Endothelial cell of umbilical vein (primary cell): Measurements from ENCODE around the gene AGR2. TPM values are rescaled to one million over a fixed set of nuclear protein-coding genes. Genes with fewer than 3 reads are reported as not detected.

Source experiments
- BruUV-seq: library from RNA; stranded (reverse); fragments of 400-500 nt; replicated peaks from 2 replicates; lab custom pipeline; 2021; lab: Mats Ljungman, UMichigan
- CTCF ChIA-PET: fragments of 300-600, 350-600 bp; sonication (Branson Sonifier 250); formaldehyde crosslinking; loops from one replicate; lab custom pipeline; 2021; ENCODE audit warnings: antibody characterized with exemption, inconsistent platforms; lab: Charles Lee
- POLR2A ChIA-PET: fragments of 300-600, 350-600 bp; sonication (Branson Sonifier 250); formaldehyde crosslinking; loops from one replicate; lab custom pipeline; 2021; ENCODE audit warnings: antibody characterized with exemption, inconsistent platforms; lab: Charles Lee
- DNase-seq: peaks from one replicate; pipeline ENCODE4 v3.0.0-alpha.2; 2011; ENCODE audit warnings: low read depth, low spot score
- FAIRE-seq: peaks from 2 replicates; lab custom pipeline; 2011; peaks lifted over from hg19 to GRCh38; lab: Jason Lieb, UNC
- H2AFZ ChIP-seq: 2 replicates; pipeline ENCODE4 v1.6.0; 2012; ENCODE audit warnings: low read depth, low read length, control low read depth, inconsistent platforms
- H3K27ac ChIP-seq: 2 replicates; pipeline ENCODE4 v1.5.1; 2011; ENCODE audit warnings: low read depth, mild to moderate bottlenecking, control low read depth, low read length, moderate library complexity; ENCODE audit not compliant: insufficient read depth
- H3K27me3 ChIP-seq, 2 experiments: 2 replicates each; pipeline versions ENCODE4 v1.6.0 to v1.6.1; 2011; ENCODE audit warnings: low read length in 2 of 2, mixed read lengths in 1 of 2; ENCODE audit not compliant: control insufficient read depth in 2 of 2, insufficient read depth in 2 of 2
- H3K36me3 ChIP-seq, 2 experiments: 2 replicates in 1 of 2; 3 replicates in 1 of 2; pipeline ENCODE4 v1.5.1; 2011; ENCODE audit warnings: low read length in 2 of 2, mild to moderate bottlenecking in 1 of 2, moderate library complexity in 1 of 2; ENCODE audit not compliant: control insufficient read depth in 2 of 2, insufficient read depth in 2 of 2; ENCODE audit errors: extremely low read depth in 1 of 2
- H3K4me1 ChIP-seq: 3 replicates; pipeline ENCODE4 v1.5.1; 2011; ENCODE audit warnings: mild to moderate bottlenecking, low read length; ENCODE audit not compliant: control insufficient read depth, insufficient read depth; ENCODE audit errors: extremely low read depth
- H3K4me2 ChIP-seq: 2 replicates; pipeline ENCODE4 v1.6.1; 2011; ENCODE audit warnings: low read length, control low read depth, mixed read lengths; ENCODE audit not compliant: insufficient read depth
- H3K4me3 ChIP-seq, 3 experiments: fragments of 200-600 bp in 1 of 3; sonication (generic), shearing (Covaris generic) in 1 of 3; replicated peaks in 1 of 3; 2 replicates each; pipeline ENCODE4 v1.5.1; 2011 to 2016; ENCODE audit warnings: control low read depth in 3 of 3, low read length in 3 of 3, mild to moderate bottlenecking in 2 of 3, inconsistent platforms in 1 of 3, low read depth in 1 of 3, moderate library complexity in 1 of 3; ENCODE audit not compliant: insufficient read depth in 1 of 3
- H3K79me2 ChIP-seq: 2 replicates; pipeline ENCODE4 v1.6.0; 2012; ENCODE audit warnings: low read length, inconsistent platforms; ENCODE audit not compliant: control insufficient read depth, insufficient read depth
- H3K9ac ChIP-seq: replicated peaks from 2 replicates; pipeline ENCODE3; 2011; ENCODE audit warnings: low read length, control low read depth; ENCODE audit not compliant: insufficient read depth; ENCODE audit errors: extremely low read depth
- H3K9me1 ChIP-seq: replicated peaks from 3 replicates; pipeline ENCODE4 v1.6.0; 2011; ENCODE audit warnings: mild to moderate bottlenecking, low read length; ENCODE audit not compliant: control insufficient read depth, insufficient read depth; ENCODE audit errors: extremely low read depth
- H3K9me3 ChIP-seq: replicated peaks from 2 replicates; pipeline ENCODE4 v1.5.1; 2012; ENCODE audit warnings: low read length, inconsistent platforms; ENCODE audit not compliant: control insufficient read depth, insufficient read depth
- H4K20me1 ChIP-seq: replicated peaks from 2 replicates; pipeline ENCODE3; 2011; ENCODE audit warnings: mild to moderate bottlenecking, low read length; ENCODE audit not compliant: control insufficient read depth, insufficient read depth; ENCODE audit errors: extremely low read depth
- CTCF ChIP-seq, 2 donors: IDR thresholded peaks; 1 replicate in 1 of 2; 2 replicates in 1 of 2; pipeline ENCODE4 v1.5.1; 2011; ENCODE audit warnings: low read length in 2 of 2, mild to moderate bottlenecking in 2 of 2, moderate library complexity in 2 of 2, control low read depth in 1 of 2, inconsistent platforms in 1 of 2, low read depth in 1 of 2; ENCODE audit not compliant: insufficient read depth in 1 of 2; ENCODE audit errors: extremely low read depth in 1 of 2
- EZH2 ChIP-seq: IDR thresholded peaks from 2 replicates; pipeline ENCODE4 v1.6.1; 2012; ENCODE audit warnings: borderline replicate concordance, low read depth, mild to moderate bottlenecking, moderate library complexity, low read length, inconsistent platforms; ENCODE audit not compliant: severe bottlenecking
- FOS ChIP-seq: IDR thresholded peaks from 2 replicates; pipeline ENCODE4 v1.6.1; 2011; ENCODE audit warnings: mild to moderate bottlenecking, low read length, moderate library complexity, borderline replicate concordance; ENCODE audit not compliant: insufficient read depth
- GATA2 ChIP-seq: IDR thresholded peaks from 2 replicates; pipeline ENCODE4 v1.7.0; 2011; ENCODE audit warnings: low read depth, mild to moderate bottlenecking, moderate library complexity, mixed read lengths, low read length; ENCODE audit not compliant: insufficient read length, insufficient read depth
- JUN ChIP-seq: IDR thresholded peaks from 2 replicates; pipeline ENCODE4 v1.6.1; 2011; ENCODE audit warnings: borderline replicate concordance, low read depth; ENCODE audit not compliant: insufficient read length, insufficient read depth
- MAX ChIP-seq: IDR thresholded peaks from 2 replicates; pipeline ENCODE4 v1.6.1; 2011; ENCODE audit not compliant: insufficient read depth, insufficient read length
- MYC ChIP-seq: IDR thresholded peaks from one replicate; pipeline ENCODE4 v1.6.1; 2011; ENCODE audit warnings: mild to moderate bottlenecking, low read depth, low read length
- POLR2A ChIP-seq: IDR thresholded peaks from 2 replicates; pipeline ENCODE4 v1.6.1; 2012; ENCODE audit warnings: low read depth, mild to moderate bottlenecking, control low read depth, low read length
- POLR2AphosphoS5 ChIP-seq: IDR thresholded peaks from 2 replicates; pipeline ENCODE4 v1.6.1; 2012; ENCODE audit warnings: low read depth, mild to moderate bottlenecking, control low read depth, low read length, moderate library complexity; ENCODE audit not compliant: insufficient read depth
- dilution Hi-C: fragments of 300-500 bp; cut with MboI; formaldehyde crosslinking; loops from one replicate; pipeline ENCODE4 v1.15.0; 2019; ENCODE audit warnings: low sequenced_read_pairs; ENCODE audit not compliant: extremely low pct_ligation_motif_present
- intact Hi-C: fragments of 100-400 bp; cut with micrococcal nuclease; formaldehyde crosslinking; loops from one replicate; pipeline ENCODE4 v1.10.0; 2022
- polyA plus RNA-seq, 4 experiments: library from polyadenylated mRNA; depleted of rRNA in 3 of 4; stranded (reverse) in 3 of 4; unstranded in 1 of 4; fragments of >200 nt; gene quantifications; 2 replicates each; pipeline versions ENCODE4 v1.2.1 to v1.2.3, GENCODE V29; 2011 to 2012; ENCODE audit warnings: missing spikeins in 1 of 4
- total RNA-seq: library from RNA; stranded (reverse); gene quantifications from 2 replicates; pipeline ENCODE4 v1.2.3, GENCODE V29; 2021

AGR2 gene
- total and polyA plus RNA-seq, 2 donors (not counting 3 experiments of a cell fraction or from before 2014, with no cell fraction given), result not detected

- Histone ChIP-seq H3K9me3 (no peaks in the 10 kb centered on the region), H3K4me3 (no peak overlapping the region), H3K79me2 (peaks cover 2% of the 10 kb centered on the region), H3K27me3 (no peaks in the 10 kb centered on the region), H3K4me2 (no peak overlapping the region), H2AFZ (no peak overlapping the region), H3K4me1 (peaks cover 9% of the 10 kb centered on the region), H3K36me3 (no peaks in the 10 kb centered on the region), H3K27ac (no peak overlapping the region), H3K9me1 (no peaks in the 10 kb centered on the region), H3K9ac (no peak overlapping the region), H4K20me1 (no peaks in the 10 kb centered on the region)
- intact Hi-C loops, result no loop called here
- ChIA-PET POLR2A (no interaction called here), CTCF (interaction anchor here (0.5 to 0.9 kb wide), 2 partner anchors 25 to 224 kb away, joined by 3 to 4 read pairs; no protein-coding TSS in a partner anchor)
- DNase-seq, result no peak
- TF ChIP-seq MYC, result no peak
- no peak for TF ChIP-seq MAX
- no peak for TF ChIP-seq EZH2
- no peak for TF ChIP-seq FOS
- TF ChIP-seq POLR2AphosphoS5, result no peak
- TF ChIP-seq GATA2, result no peak
- TF ChIP-seq JUN, result no peak
- no peak for TF ChIP-seq CTCF (IDR thresholded peaks at IDR 0.05; ENCODE audit: extremely low read depth in 1 of 2, insufficient read depth in 1 of 2, low read depth in 1 of 2, low read length in 2 of 2)
- no peak for TF ChIP-seq POLR2A
- no TSS peak for BruUV-seq
- no peak for FAIRE-seq
- dilution Hi-C loops, result no loop called here
These were observed 45.9 kb downstream of the AGR2 start for GRCh38 chr7:16758631-16759611.
